DMS 273 (cell line): ENCODE measurements around the gene CFDP1.
"Not testable (repeated sequence)": the region's sequence is repeated elsewhere in the genome, so short reads cannot be mapped to it uniquely, and the experiment has no call there.

Source experiments
- DNase-seq: peaks from one replicate; lab custom pipeline; 2025; ENCODE audit not compliant: unreplicated experiment; lab: John Stamatoyannopoulos, UW

CFDP1 gene

GRCh38 chr16:75298267-75298666 lies 135.0 kb downstream of the CFDP1 start:
- DNase-seq: no peak

GRCh38 chr16:75296606-75297005 lies 136.7 kb downstream of the CFDP1 start:
- DNase-seq: peak; percentile 18

GRCh38 chr16:75294773-75295459 lies 138.4 kb downstream of the CFDP1 start:
- DNase-seq: no peak

GRCh38 chr16:75293772-75294171 lies 139.5 kb downstream of the CFDP1 start:
- no peak for DNase-seq

GRCh38 chr16:75293173-75293572 lies 140.1 kb downstream of the CFDP1 start:
- no peak for DNase-seq

GRCh38 chr16:75292691-75293090 lies 140.6 kb downstream of the CFDP1 start:
- DNase-seq: no peak

GRCh38 chr16:75289189-75289588 lies 144.1 kb downstream of the CFDP1 start:
- peak; percentile 11 for DNase-seq

GRCh38 chr16:75288596-75289120 lies 144.6 kb downstream of the CFDP1 start:
- no peak for DNase-seq

GRCh38 chr16:75288181-75288580 lies 145.1 kb downstream of the CFDP1 start:
- no peak for DNase-seq

- DNase-seq: no peak
Observed at GRCh38 chr16:75287708-75288107, 145.6 kb downstream of the CFDP1 start.

- DNase-seq: no peak
Observed at GRCh38 chr16:75286389-75286788, 146.9 kb downstream of the CFDP1 start.

- DNase-seq: peak; percentile 97
Observed at GRCh38 chr16:75282466-75283281, 150.6 kb downstream of the CFDP1 start.

- DNase-seq: no peak
Observed at GRCh38 chr16:75281826-75282225, 151.5 kb downstream of the CFDP1 start.

GRCh38 chr16:75281009-75281408 lies 152.3 kb downstream of the CFDP1 start:
- DNase-seq: not testable (repeated sequence)

GRCh38 chr16:75280331-75280804 lies 152.9 kb downstream of the CFDP1 start:
- DNase-seq: peak; percentile 70

- peak; percentile 94 for DNase-seq
Observed at GRCh38 chr16:75279305-75279704, 154.0 kb downstream of the CFDP1 start.

GRCh38 chr16:75273054-75273925 lies 160.0 kb downstream of the CFDP1 start:
- DNase-seq: no peak

GRCh38 chr16:75272629-75273028 lies 160.7 kb downstream of the CFDP1 start:
- DNase-seq: not testable (repeated sequence)

- no peak for DNase-seq
Observed at GRCh38 chr16:75272097-75272551, 161.2 kb downstream of the CFDP1 start.

GRCh38 chr16:75271441-75272096 lies 161.7 kb downstream of the CFDP1 start:
- no peak for DNase-seq
